Measurements from ENCODE around the gene RNF181. TPM values are rescaled to one million over a fixed set of nuclear protein-coding genes. Genes with fewer than 3 reads are reported as not detected.

Gene RNF181
- total RNA-seq, 1 donor from 2014 or later: 155 TPM

DNA sequence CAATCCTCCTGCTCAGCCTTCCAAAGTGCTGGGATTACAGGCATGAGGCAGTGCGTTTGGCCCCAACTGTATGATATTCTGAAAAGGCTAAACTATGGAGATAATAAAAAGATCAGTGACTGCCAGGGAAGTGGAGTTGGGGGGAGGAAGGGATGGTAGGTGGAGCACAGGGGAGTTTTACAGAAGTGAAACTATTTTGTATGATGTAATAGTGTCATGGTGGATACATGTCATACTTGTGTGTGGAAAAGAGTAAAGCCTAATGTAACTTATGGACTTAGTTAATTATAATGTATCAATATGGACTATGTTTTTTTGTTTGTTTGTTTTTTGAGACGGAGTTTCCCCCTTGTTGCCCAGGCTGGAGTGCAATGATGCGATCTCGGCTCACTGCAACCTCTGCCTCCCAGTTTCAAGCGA lies 31.4 kb upstream of the RNF181 start:
- Mint-ChIP-seq H3K27me3 (ENCODE audit: low read depth, unreplicated experiment) (peaks cover 3% of the 10 kb centered on the region), H3K27ac (ENCODE audit: unreplicated experiment) (no peak overlapping the region), H3K4me1 (ENCODE audit: low read depth, unreplicated experiment) (peaks cover 10% of the 10 kb centered on the region), H3K36me3 (ENCODE audit: low read depth, unreplicated experiment) (no peaks in the 10 kb centered on the region), H3K9me3 (ENCODE audit: unreplicated experiment) (no peaks in the 10 kb centered on the region), H3K4me3 (ENCODE audit: unreplicated experiment) (no peak overlapping the region)
- TF ChIP-seq, protein P1, sequence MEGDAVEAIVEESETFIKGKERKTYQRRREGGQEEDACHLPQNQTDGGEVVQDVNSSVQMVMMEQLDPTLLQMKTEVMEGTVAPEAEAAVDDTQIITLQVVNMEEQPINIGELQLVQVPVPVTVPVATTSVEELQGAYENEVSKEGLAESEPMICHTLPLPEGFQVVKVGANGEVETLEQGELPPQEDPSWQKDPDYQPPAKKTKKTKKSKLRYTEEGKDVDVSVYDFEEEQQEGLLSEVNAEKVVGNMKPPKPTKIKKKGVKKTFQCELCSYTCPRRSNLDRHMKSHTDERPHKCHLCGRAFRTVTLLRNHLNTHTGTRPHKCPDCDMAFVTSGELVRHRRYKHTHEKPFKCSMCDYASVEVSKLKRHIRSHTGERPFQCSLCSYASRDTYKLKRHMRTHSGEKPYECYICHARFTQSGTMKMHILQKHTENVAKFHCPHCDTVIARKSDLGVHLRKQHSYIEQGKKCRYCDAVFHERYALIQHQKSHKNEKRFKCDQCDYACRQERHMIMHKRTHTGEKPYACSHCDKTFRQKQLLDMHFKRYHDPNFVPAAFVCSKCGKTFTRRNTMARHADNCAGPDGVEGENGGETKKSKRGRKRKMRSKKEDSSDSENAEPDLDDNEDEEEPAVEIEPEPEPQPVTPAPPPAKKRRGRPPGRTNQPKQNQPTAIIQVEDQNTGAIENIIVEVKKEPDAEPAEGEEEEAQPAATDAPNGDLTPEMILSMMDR (IDR thresholded peaks at IDR 0.05; ENCODE audit: insufficient read depth, low read depth, low read length): no peak
- no peak for TF ChIP-seq EZH2 (IDR thresholded peaks at IDR 0.05; ENCODE audit: insufficient read depth, low read length)
- Histone ChIP-seq H4K20me1 (ENCODE audit: insufficient read depth, low read length) (peaks cover 6% of the 10 kb centered on the region), H3K9ac (ENCODE audit: low read length) (no peak overlapping the region), H3K27ac (ENCODE audit: low read depth, low read length) (no peak overlapping the region), H3K27me3 (ENCODE audit: insufficient read depth, low read length) (no peaks in the 10 kb centered on the region), H3K79me2 (ENCODE audit: insufficient read depth, low read length) (peaks cover 19% of the 10 kb centered on the region), H3K4me3 (ENCODE audit: insufficient read depth, low read depth, low read length) (no peak overlapping the region), H3K9me3 (ENCODE audit: insufficient read depth, low read depth, low read length) (no peaks in the 10 kb centered on the region), H2AFZ (ENCODE audit: low read depth, low read length) (no peak overlapping the region), H3K4me1 (ENCODE audit: insufficient read depth, low read length) (peaks cover 9% of the 10 kb centered on the region), H3K36me3 (ENCODE audit: insufficient read depth, low read length) (no peaks in the 10 kb centered on the region), H3K4me2 (ENCODE audit: low read length) (no peak overlapping the region)
- FAIRE-seq (no peak), DNase-seq (ENCODE audit: low read depth) (no peak)

DNA sequence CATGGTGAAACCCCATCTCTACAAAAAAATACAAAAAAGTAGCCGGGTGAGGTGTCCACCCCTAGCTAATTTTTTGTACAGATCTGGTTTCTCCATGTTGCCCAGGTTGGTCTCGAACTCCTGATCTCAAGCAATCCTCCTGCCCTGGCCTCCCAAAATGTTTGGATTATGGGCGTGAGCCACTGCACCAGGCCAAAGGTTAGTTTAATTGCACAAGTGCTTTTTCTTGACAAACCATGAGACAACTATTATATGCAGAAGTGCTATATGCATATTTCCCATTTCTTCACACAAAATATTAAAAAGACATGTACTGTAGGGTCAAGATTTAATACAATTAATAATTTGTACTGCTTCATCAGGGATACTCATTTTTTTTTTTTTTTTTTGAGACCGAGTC lies 29.3 kb upstream of the RNF181 start:
- Mint-ChIP-seq H3K27me3 (ENCODE audit: low read depth, unreplicated experiment) (peaks cover 18% of the 10 kb centered on the region), H3K9me3 (ENCODE audit: unreplicated experiment) (peaks cover 2% of the 10 kb centered on the region), H3K4me3 (ENCODE audit: unreplicated experiment) (no peak overlapping the region), H3K27ac (ENCODE audit: unreplicated experiment) (no peak overlapping the region), H3K4me1 (ENCODE audit: low read depth, unreplicated experiment) (peaks cover 5% of the 10 kb centered on the region), H3K36me3 (ENCODE audit: low read depth, unreplicated experiment) (no peaks in the 10 kb centered on the region)
- Histone ChIP-seq H3K9me3 (ENCODE audit: insufficient read depth, low read depth, low read length) (no peaks in the 10 kb centered on the region), H3K27me3 (ENCODE audit: insufficient read depth, low read length) (peaks cover 9% of the 10 kb centered on the region), H4K20me1 (ENCODE audit: insufficient read depth, low read length) (no peaks in the 10 kb centered on the region), H3K4me1 (ENCODE audit: insufficient read depth, low read length) (no peaks in the 10 kb centered on the region), H3K4me2 (ENCODE audit: low read length) (no peak overlapping the region), H2AFZ (ENCODE audit: low read depth, low read length) (no peak overlapping the region), H3K9ac (ENCODE audit: low read length) (no peak overlapping the region), H3K79me2 (ENCODE audit: insufficient read depth, low read length) (no peaks in the 10 kb centered on the region), H3K36me3 (ENCODE audit: insufficient read depth, low read length) (no peaks in the 10 kb centered on the region), H3K27ac (ENCODE audit: low read depth, low read length) (no peak overlapping the region), H3K4me3 (ENCODE audit: insufficient read depth, low read depth, low read length) (no peak overlapping the region)
- DNase-seq (ENCODE audit: low read depth) (no peak), FAIRE-seq (no peak)
- no peak for TF ChIP-seq EZH2 (IDR thresholded peaks at IDR 0.05; ENCODE audit: insufficient read depth, low read length)
- TF ChIP-seq, protein P1 (IDR thresholded peaks at IDR 0.05; ENCODE audit: insufficient read depth, low read depth, low read length): no peak

DNA sequence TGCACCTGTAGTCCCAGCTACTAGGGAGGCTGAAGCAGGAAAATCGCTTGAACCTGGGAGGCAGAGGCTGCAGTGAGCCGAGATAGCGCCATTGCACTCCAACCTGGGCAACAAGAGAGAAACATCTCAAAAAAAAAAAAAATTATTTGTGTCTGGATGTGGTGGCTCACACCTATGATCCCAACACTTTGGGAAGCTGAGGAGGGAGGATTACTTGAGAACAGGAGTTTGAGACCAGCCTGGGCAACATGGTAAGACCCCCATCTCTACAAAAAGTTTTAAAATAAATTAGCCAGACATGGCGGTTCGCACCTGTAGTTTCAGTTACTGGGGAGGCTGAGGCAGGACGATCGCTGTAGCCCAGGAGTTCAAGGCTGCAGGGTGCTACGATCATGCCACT lies 19.8 kb upstream of the RNF181 start:
- Histone ChIP-seq H3K4me1 (ENCODE audit: insufficient read depth, low read length) (peaks cover 3% of the 10 kb centered on the region), H3K4me3 (ENCODE audit: insufficient read depth, low read depth, low read length) (no peak overlapping the region), H3K27ac (ENCODE audit: low read depth, low read length) (no peak overlapping the region), H3K9ac (ENCODE audit: low read length) (no peak overlapping the region), H3K36me3 (ENCODE audit: insufficient read depth, low read length) (no peaks in the 10 kb centered on the region), H3K4me2 (ENCODE audit: low read length) (no peak overlapping the region), H3K79me2 (ENCODE audit: insufficient read depth, low read length) (no peaks in the 10 kb centered on the region), H3K27me3 (ENCODE audit: insufficient read depth, low read length) (peaks cover 10% of the 10 kb centered on the region), H4K20me1 (ENCODE audit: insufficient read depth, low read length) (no peaks in the 10 kb centered on the region), H3K9me3 (ENCODE audit: insufficient read depth, low read depth, low read length) (no peaks in the 10 kb centered on the region), H2AFZ (ENCODE audit: low read depth, low read length) (no peak overlapping the region)
- TF ChIP-seq, protein P1 (IDR thresholded peaks at IDR 0.05; ENCODE audit: insufficient read depth, low read depth, low read length): no peak
- no peak for TF ChIP-seq EZH2 (IDR thresholded peaks at IDR 0.05; ENCODE audit: insufficient read depth, low read length)
- Mint-ChIP-seq H3K27me3 (ENCODE audit: low read depth, unreplicated experiment) (peaks cover 16% of the 10 kb centered on the region), H3K4me1 (ENCODE audit: low read depth, unreplicated experiment) (peaks cover 27% of the 10 kb centered on the region), H3K9me3 (ENCODE audit: unreplicated experiment) (peaks cover 3% of the 10 kb centered on the region), H3K27ac (ENCODE audit: unreplicated experiment) (no peak overlapping the region), H3K36me3 (ENCODE audit: low read depth, unreplicated experiment) (no peaks in the 10 kb centered on the region), H3K4me3 (ENCODE audit: unreplicated experiment) (no peak overlapping the region)
- DNase-seq (ENCODE audit: low read depth) (no peak), FAIRE-seq (no peak)
